Measurements from ENCODE around the gene TCF20. TPM values are rescaled to one million over a fixed set of nuclear protein-coding genes. Genes with fewer than 3 reads are reported as not detected.

Gene TCF20
- total RNA-seq, 1 donor from 2014 or later = 38.8 TPM

- Histone ChIP-seq H3K4me1 (peaks cover 18% of the 10 kb centered on the region), H3K36me3 (no peaks in the 10 kb centered on the region), H3K27ac (no peak overlapping the region), H3K9me3 (no peaks in the 10 kb centered on the region), H3K4me3 (peak overlapping the region; percentile 39), H3K27me3 (ENCODE audit: low read depth) (peaks cover 36% of the 10 kb centered on the region)
- intact Hi-C loops (cut with DNase I) = no loop called here
- ATAC-seq (no peak), DNase-seq (no peak)
- no peak for TF ChIP-seq CTCF (IDR thresholded peaks at IDR 0.05)
These were observed 12.5 kb upstream of the TCF20 start for GRCh38 chr22:42282943-42283277.

- no peak overlapping the region for H3K27ac ChIP-seq
- peak; percentile 20 for DNase-seq
- H3K36me3 ChIP-seq = no peaks in the 10 kb centered on the region
- intact Hi-C loops (cut with DNase I) = no loop called here
- H3K4me3 ChIP-seq = no peak overlapping the region
- ATAC-seq = no peak
- peaks cover 36% of the 10 kb centered on the region for H3K27me3 ChIP-seq (ENCODE audit: low read depth)
- no peak for TF ChIP-seq CTCF (IDR thresholded peaks at IDR 0.05)
- H3K4me1 ChIP-seq = peaks cover 18% of the 10 kb centered on the region
- no peaks in the 10 kb centered on the region for H3K9me3 ChIP-seq
These were observed 11.9 kb upstream of the TCF20 start for GRCh38 chr22:42282252-42282942.

- intact Hi-C loops (cut with DNase I) = no loop called here
These were observed 11.3 kb upstream of the TCF20 start for GRCh38 chr22:42281706-42282251.

GRCh38 chr22:42281284-42281683 is 10.8 kb upstream of the TCF20 start:
- Histone ChIP-seq H3K36me3 (no peaks in the 10 kb centered on the region), H3K27ac (no peak overlapping the region), H3K4me3 (no peak overlapping the region), H3K9me3 (no peaks in the 10 kb centered on the region), H3K4me1 (peaks cover 18% of the 10 kb centered on the region), H3K27me3 (ENCODE audit: low read depth) (peaks cover 36% of the 10 kb centered on the region)
- DNase-seq = no peak
- no peak for ATAC-seq
- intact Hi-C loops (cut with DNase I) = no loop called here
- no peak for TF ChIP-seq CTCF (IDR thresholded peaks at IDR 0.05)

More at GRCh38 chr22:42281706-42282251, 11.3 kb upstream of the TCF20 start:
- H3K27me3 ChIP-seq (ENCODE audit: low read depth) = peaks cover 36% of the 10 kb centered on the region
- no peaks in the 10 kb centered on the region for H3K36me3 ChIP-seq
- no peak for TF ChIP-seq CTCF (IDR thresholded peaks at IDR 0.05)
- no peaks in the 10 kb centered on the region for H3K9me3 ChIP-seq
- peaks cover 18% of the 10 kb centered on the region for H3K4me1 ChIP-seq
- ATAC-seq (no peak), DNase-seq (no peak)
- no peak overlapping the region for H3K27ac ChIP-seq
- H3K4me3 ChIP-seq = no peak overlapping the region

- H3K27ac ChIP-seq = no peak overlapping the region
- H3K4me3 ChIP-seq = no peak overlapping the region
- no peak for DNase-seq
- no peaks in the 10 kb centered on the region for H3K9me3 ChIP-seq
- TF ChIP-seq CTCF (IDR thresholded peaks at IDR 0.05) = no peak
- peaks cover 36% of the 10 kb centered on the region for H3K27me3 ChIP-seq (ENCODE audit: low read depth)
- intact Hi-C loops (cut with DNase I) = no loop called here
- ATAC-seq = no peak
- peaks cover 18% of the 10 kb centered on the region for H3K4me1 ChIP-seq
- H3K36me3 ChIP-seq = no peaks in the 10 kb centered on the region
These were observed 10.4 kb upstream of the TCF20 start for GRCh38 chr22:42280836-42281235.
